Panc1 (cell line): ENCODE data around the gene MDM2. TPM values are rescaled to one million over a fixed set of nuclear protein-coding genes. Genes with fewer than 3 reads are reported as not detected.

Experiments
- ATAC-seq: fragments of 200-7000 bp; cut with Tn5 transposase; 2 replicates; pipeline ENCODE4 v1.9.1; 2020; ENCODE audit warnings: mild to moderate bottlenecking, moderate library complexity
- BruUV-seq: library from RNA; stranded (reverse); fragments of 400-500 nt; replicated peaks from 2 replicates; lab custom pipeline; 2021; lab: Mats Ljungman, UMichigan
- CTCF ChIA-PET: fragments of 300-600 bp; sonication (Branson Sonifier 250); formaldehyde crosslinking; loops from one replicate; lab custom pipeline; 2022; ENCODE audit warnings: antibody characterized with exemption; lab: Charles Lee
- POLR2A ChIA-PET: fragments of 300-600 bp; sonication (Branson Sonifier 250); formaldehyde crosslinking; loops from one replicate; lab custom pipeline; 2022; ENCODE audit warnings: antibody characterized with exemption; lab: Charles Lee
- DNase-seq: peaks from one replicate; pipeline ENCODE4 v3.0.0-alpha.2; 2010; ENCODE audit warnings: low read depth, low spot score
- H3K27ac ChIP-seq: 2 replicates; pipeline ENCODE4 v1.5.1; 2011; ENCODE audit warnings: mild to moderate bottlenecking, low read length, inconsistent platforms
- H3K27me3 ChIP-seq: fragments of 200-500 bp; sonication (Bioruptor generic); 2 replicates; pipeline ENCODE4 v1.6.0; 2014; ENCODE audit warnings: low read length, inconsistent platforms; ENCODE audit not compliant: control insufficient read depth, insufficient read depth
- H3K36me3 ChIP-seq: fragments of 200-500 bp; sonication (Bioruptor generic); 2 replicates; pipeline ENCODE4 v1.5.1; 2014; ENCODE audit warnings: inconsistent platforms, mild to moderate bottlenecking, low read length, moderate library complexity; ENCODE audit not compliant: control insufficient read depth, insufficient read depth
- H3K4me1 ChIP-seq: 2 replicates; pipeline ENCODE4 v1.5.1; 2011; ENCODE audit warnings: inconsistent platforms, mild to moderate bottlenecking, low read length, moderate library complexity; ENCODE audit not compliant: control insufficient read depth, insufficient read depth
- H3K4me3 ChIP-seq, 2 experiments: 2 replicates each; pipeline ENCODE4 v1.5.1; 2011 to 2012; ENCODE audit warnings: low read depth in 2 of 2, low read length in 2 of 2, mild to moderate bottlenecking in 2 of 2, inconsistent platforms in 1 of 2, moderate library complexity in 1 of 2
- H3K9me3 ChIP-seq: fragments of 200-500 bp; sonication (Bioruptor generic); 2 replicates; pipeline ENCODE4 v1.5.1; 2014; ENCODE audit warnings: low read depth, mild to moderate bottlenecking, inconsistent platforms, low read length, moderate library complexity; ENCODE audit not compliant: control insufficient read depth, insufficient read depth
- POLR2AphosphoS5 ChIP-seq: IDR thresholded peaks from 2 replicates; pipeline ENCODE4 v1.6.1; 2012; ENCODE audit warnings: mild to moderate bottlenecking, low read depth, low read length, moderate library complexity
- REST ChIP-seq, 2 experiments: IDR thresholded peaks; 2 replicates each; pipeline ENCODE4 v1.6.1; 2011 to 2012; ENCODE audit warnings: low read depth in 2 of 2, control low read depth in 1 of 2, low read length in 1 of 2, mild to moderate bottlenecking in 1 of 2, moderate library complexity in 1 of 2; ENCODE audit not compliant: insufficient read depth in 1 of 2
- SIN3A ChIP-seq: IDR thresholded peaks from 2 replicates; pipeline ENCODE4 v1.6.1; 2012; ENCODE audit warnings: low read depth, mild to moderate bottlenecking, low read length, moderate library complexity, borderline replicate concordance; ENCODE audit not compliant: insufficient read depth
- TCF7L2 ChIP-seq: IDR thresholded peaks from 2 replicates; pipeline ENCODE4 v1.6.1; 2011; ENCODE audit warnings: mild to moderate bottlenecking, low read depth, low read length, inconsistent platforms
- in situ Hi-C: cut with HindIII; loops from 2 replicates; pipeline ENCODE4 v1.10.0; 2016; ENCODE audit warnings: low sequenced_read_pairs, low pct_unique_long_range_greater_than_20kb
- intact Hi-C: fragments of 100-400 bp; cut with micrococcal nuclease; formaldehyde crosslinking; loops from one replicate; pipeline ENCODE4 v1.10.0; 2022; ENCODE audit not compliant: unreplicated experiment
- total RNA-seq: library from RNA; stranded (reverse); gene quantifications from one replicate; pipeline ENCODE4 v1.2.1, GENCODE V29; 2021; ENCODE audit not compliant: unreplicated experiment
- TF ChIP-seq, protein P1 (sequence below): fragments of 450-650 bp; IDR thresholded peaks from 2 replicates; pipeline ENCODE4 v1.5.1; 2017; ENCODE audit warnings: mild to moderate bottlenecking

Gene MDM2
- total RNA-seq, 1 experiment from 2014 or later, result 101 TPM

DNA sequence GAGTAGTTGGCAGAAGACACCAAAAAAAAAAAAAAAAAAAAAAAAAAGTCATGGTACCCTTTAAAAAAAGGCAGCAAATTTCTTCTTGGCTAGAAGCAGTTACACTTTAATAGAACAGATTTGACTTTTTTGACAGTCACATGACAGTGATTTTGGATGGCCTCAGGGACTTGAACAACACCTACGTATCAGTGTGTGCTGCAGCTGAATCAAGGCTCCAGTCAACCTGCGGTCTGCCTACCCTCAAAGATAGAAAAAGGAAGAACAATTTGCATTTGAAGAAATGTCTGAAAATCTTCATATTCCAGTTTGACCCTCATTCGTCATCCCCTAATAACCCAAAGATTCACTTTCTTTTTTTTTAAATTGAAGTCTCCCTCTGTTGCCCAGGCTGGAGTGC is 53.9 kb downstream of the MDM2 start:
- in situ Hi-C loops, result no loop called here
- Histone ChIP-seq H3K4me1 (no peaks in the 10 kb centered on the region), H3K36me3 (no peaks in the 10 kb centered on the region), H3K9me3 (no peaks in the 10 kb centered on the region), H3K27me3 (no peaks in the 10 kb centered on the region), H3K4me3 (no peak overlapping the region), H3K27ac (no peak overlapping the region)
- DNase-seq (no peak), ATAC-seq (no peak)
- intact Hi-C loops, result loop anchor here (5.0 kb wide), 2 partner anchors 295 to 390 kb away; no protein-coding TSS in a partner anchor
- ChIA-PET CTCF (no interaction called here), POLR2A (no interaction called here)
- no TSS peak for BruUV-seq
- TF ChIP-seq REST (IDR thresholded peaks at IDR 0.05; ENCODE audit: insufficient read depth in 1 of 2, low read depth in 2 of 2, low read length in 1 of 2), result no peak
- no peak for TF ChIP-seq POLR2AphosphoS5
- TF ChIP-seq TCF7L2, result no peak
- no peak for TF ChIP-seq SIN3A
- TF ChIP-seq, protein P1, sequence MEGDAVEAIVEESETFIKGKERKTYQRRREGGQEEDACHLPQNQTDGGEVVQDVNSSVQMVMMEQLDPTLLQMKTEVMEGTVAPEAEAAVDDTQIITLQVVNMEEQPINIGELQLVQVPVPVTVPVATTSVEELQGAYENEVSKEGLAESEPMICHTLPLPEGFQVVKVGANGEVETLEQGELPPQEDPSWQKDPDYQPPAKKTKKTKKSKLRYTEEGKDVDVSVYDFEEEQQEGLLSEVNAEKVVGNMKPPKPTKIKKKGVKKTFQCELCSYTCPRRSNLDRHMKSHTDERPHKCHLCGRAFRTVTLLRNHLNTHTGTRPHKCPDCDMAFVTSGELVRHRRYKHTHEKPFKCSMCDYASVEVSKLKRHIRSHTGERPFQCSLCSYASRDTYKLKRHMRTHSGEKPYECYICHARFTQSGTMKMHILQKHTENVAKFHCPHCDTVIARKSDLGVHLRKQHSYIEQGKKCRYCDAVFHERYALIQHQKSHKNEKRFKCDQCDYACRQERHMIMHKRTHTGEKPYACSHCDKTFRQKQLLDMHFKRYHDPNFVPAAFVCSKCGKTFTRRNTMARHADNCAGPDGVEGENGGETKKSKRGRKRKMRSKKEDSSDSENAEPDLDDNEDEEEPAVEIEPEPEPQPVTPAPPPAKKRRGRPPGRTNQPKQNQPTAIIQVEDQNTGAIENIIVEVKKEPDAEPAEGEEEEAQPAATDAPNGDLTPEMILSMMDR, result no peak

GRCh38 chr12:68863109-68863770 is 55.3 kb downstream of the MDM2 start:
- DNase-seq (no peak), ATAC-seq (0 out of 2 replicates have a peak, but pooled peaks have one; percentile 44)
- no TSS peak for BruUV-seq
- TF ChIP-seq SIN3A (no peak), TCF7L2 (no peak), REST (IDR thresholded peaks at IDR 0.05; ENCODE audit: insufficient read depth in 1 of 2, low read depth in 2 of 2, low read length in 1 of 2) (no peak), POLR2AphosphoS5 (no peak)
- TF ChIP-seq, protein P1, result no peak
- CTCF ChIA-PET, result interaction anchor here (0.7 kb wide), 1 partner anchor 409 kb away, joined by 4 read pairs; no protein-coding TSS in a partner anchor
- POLR2A ChIA-PET, result no interaction called here
- Histone ChIP-seq H3K9me3 (no peaks in the 10 kb centered on the region), H3K4me3 (no peak overlapping the region), H3K27ac (no peak overlapping the region), H3K36me3 (no peaks in the 10 kb centered on the region), H3K27me3 (no peaks in the 10 kb centered on the region), H3K4me1 (no peaks in the 10 kb centered on the region)
- intact Hi-C loops (loop anchor here (5.0 kb wide), 2 partner anchors 294 to 389 kb away; no protein-coding TSS in a partner anchor), in situ Hi-C loops (no loop called here)
